GM21528 (cell line): Measurements from ENCODE around the gene DYNC1H1.
"Not testable (repeated sequence)": the region's sequence is repeated elsewhere in the genome, so short reads cannot be mapped to it uniquely, and the experiment has no call there.

Source experiments
- ATAC-seq: cut with Tn5 transposase; IDR thresholded peaks from one replicate; pipeline ENCODE4 v1.9.1; 2021; ENCODE audit warnings: mild to moderate bottlenecking, moderate library complexity; ENCODE audit not compliant: unreplicated experiment, low FRiP score

Gene DYNC1H1

GRCh38 chr14:101962503-101962874, 1.9 kb upstream of the DYNC1H1 start:
- ATAC-seq = no peak

- no peak for ATAC-seq
These were observed 1.3 kb upstream of the DYNC1H1 start for GRCh38 chr14:101963052-101963451.

- ATAC-seq = no peak
These were observed 597 bp upstream of the DYNC1H1 start for GRCh38 chr14:101963656-101964296.

GRCh38 chr14:101965181-101965544, 790 bp downstream of the DYNC1H1 start:
- peak; percentile 41 for ATAC-seq

- no peak for ATAC-seq
These were observed 1.7 kb downstream of the DYNC1H1 start for GRCh38 chr14:101965770-101966722.

GRCh38 chr14:101966742-101967141, 2.4 kb downstream of the DYNC1H1 start:
- ATAC-seq = no peak

GRCh38 chr14:101968186-101968585, 3.8 kb downstream of the DYNC1H1 start:
- no peak for ATAC-seq

GRCh38 chr14:101969481-101969880, 5.1 kb downstream of the DYNC1H1 start:
- no peak for ATAC-seq

GRCh38 chr14:101970830-101971400, 6.5 kb downstream of the DYNC1H1 start:
- no peak for ATAC-seq

- ATAC-seq = not testable (repeated sequence)
These were observed 7.1 kb downstream of the DYNC1H1 start for GRCh38 chr14:101971458-101971857.

- no peak for ATAC-seq
These were observed 7.9 kb downstream of the DYNC1H1 start for GRCh38 chr14:101972126-101972866.

- no peak for ATAC-seq
These were observed 9.0 kb downstream of the DYNC1H1 start for GRCh38 chr14:101973356-101973755.

GRCh38 chr14:101975231-101975630, 10.9 kb downstream of the DYNC1H1 start:
- ATAC-seq = no peak

GRCh38 chr14:101977311-101978071, 13.1 kb downstream of the DYNC1H1 start:
- no peak for ATAC-seq

GRCh38 chr14:101979666-101980065, 15.3 kb downstream of the DYNC1H1 start:
- no peak for ATAC-seq

- no peak for ATAC-seq
These were observed 15.9 kb downstream of the DYNC1H1 start for GRCh38 chr14:101980251-101980650.

GRCh38 chr14:101980700-101981099, 16.3 kb downstream of the DYNC1H1 start:
- ATAC-seq = peak; percentile 74

- no peak for ATAC-seq
These were observed 18.2 kb downstream of the DYNC1H1 start for GRCh38 chr14:101982621-101983020.

- ATAC-seq = not testable (repeated sequence)
These were observed 20.5 kb downstream of the DYNC1H1 start for GRCh38 chr14:101984831-101985230.

GRCh38 chr14:101985957-101986356, 21.6 kb downstream of the DYNC1H1 start:
- no peak for ATAC-seq
